GM19193 (cell line): ENCODE results near the gene MRPL27.

Experiments used
- POLR2A ChIP-seq: IDR thresholded peaks from 4 replicates; pipeline ENCODE4 v1.6.1; 2011; ENCODE audit not compliant: insufficient read depth, insufficient read length; ENCODE audit errors: extremely low read depth

Gene MRPL27

GRCh38 chr17:50354776-50355175 is 18.2 kb downstream of the MRPL27 start:
- no peak for TF ChIP-seq POLR2A

DNA sequence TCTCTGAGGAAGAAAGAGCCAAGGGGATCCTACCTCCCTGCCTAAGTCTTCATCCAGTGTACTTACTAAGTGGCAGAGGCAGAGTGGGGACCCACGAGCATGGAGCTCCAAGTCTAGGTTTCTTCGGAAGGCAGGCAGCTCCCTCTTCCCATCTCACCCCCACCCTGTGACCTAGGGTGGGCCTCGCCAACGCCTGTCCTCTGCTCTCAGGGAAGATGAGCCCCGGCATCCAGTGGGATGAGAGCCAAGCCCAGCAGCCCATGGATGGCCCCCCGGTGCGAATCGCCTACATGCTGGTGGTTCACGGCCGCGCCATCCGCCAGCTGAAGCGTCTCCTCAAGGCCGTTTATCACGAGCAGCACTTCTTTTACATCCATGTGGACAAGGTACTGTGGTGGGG is 18.8 kb downstream of the MRPL27 start:
- no peak for TF ChIP-seq POLR2A

GRCh38 chr17:50353600-50354195 is 19.3 kb downstream of the MRPL27 start:
- no peak for TF ChIP-seq POLR2A

GRCh38 chr17:50352693-50353599 is 20.0 kb downstream of the MRPL27 start:
- no peak for TF ChIP-seq POLR2A

DNA sequence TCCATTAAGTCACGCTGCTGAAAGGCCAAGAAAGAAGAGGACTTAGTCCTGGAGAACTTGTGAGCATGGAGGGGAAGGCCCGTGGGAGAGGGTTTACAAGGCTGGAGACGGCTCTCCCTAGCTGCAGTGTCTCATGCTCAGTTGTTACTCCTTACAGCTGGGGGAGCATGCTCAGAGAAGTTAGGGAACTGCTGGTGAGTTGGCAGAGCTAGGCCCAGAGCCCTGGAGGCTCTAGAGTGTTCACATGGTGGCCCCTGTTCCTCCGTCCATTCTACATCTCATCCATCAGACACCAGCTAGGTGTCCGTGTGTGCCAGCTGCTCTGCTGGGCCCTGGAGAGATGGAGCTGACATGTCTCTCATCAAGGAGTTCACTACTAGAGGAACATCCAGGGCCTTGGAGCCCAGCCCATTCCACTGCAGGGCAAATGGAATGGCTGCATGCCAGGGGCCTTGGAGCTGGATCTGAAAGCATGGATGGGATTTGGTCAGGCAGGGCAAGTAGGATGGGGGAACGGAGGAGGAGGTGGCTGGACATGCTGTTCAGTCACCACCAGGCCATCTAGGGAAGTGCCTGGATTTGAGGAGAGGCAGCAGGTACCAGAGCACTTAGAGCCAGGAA is 20.8 kb downstream of the MRPL27 start:
- TF ChIP-seq POLR2A: no peak

DNA sequence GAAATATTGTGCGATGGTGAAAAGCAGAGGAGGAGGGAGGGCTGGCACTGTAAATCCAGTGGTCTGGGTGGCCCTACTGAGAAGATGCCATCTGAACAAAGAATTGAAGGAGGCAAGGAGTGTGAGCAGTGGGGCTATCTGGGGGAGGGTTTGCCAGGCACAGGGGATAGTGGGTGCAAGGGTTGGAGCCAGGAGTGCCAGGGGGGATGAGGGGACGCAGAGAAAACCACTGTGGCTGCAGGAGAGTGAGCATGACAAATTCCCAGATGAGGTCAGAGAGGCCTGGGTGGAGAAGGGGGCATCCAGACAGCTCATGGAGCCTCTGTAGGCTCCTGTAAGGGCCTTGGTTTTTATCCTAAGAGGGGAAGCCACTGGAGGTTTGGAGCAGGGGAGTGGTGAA is 22.3 kb downstream of the MRPL27 start:
- TF ChIP-seq POLR2A: no peak

- TF ChIP-seq POLR2A: no peak
These were observed 23.8 kb downstream of the MRPL27 start for GRCh38 chr17:50349243-50349600.

DNA sequence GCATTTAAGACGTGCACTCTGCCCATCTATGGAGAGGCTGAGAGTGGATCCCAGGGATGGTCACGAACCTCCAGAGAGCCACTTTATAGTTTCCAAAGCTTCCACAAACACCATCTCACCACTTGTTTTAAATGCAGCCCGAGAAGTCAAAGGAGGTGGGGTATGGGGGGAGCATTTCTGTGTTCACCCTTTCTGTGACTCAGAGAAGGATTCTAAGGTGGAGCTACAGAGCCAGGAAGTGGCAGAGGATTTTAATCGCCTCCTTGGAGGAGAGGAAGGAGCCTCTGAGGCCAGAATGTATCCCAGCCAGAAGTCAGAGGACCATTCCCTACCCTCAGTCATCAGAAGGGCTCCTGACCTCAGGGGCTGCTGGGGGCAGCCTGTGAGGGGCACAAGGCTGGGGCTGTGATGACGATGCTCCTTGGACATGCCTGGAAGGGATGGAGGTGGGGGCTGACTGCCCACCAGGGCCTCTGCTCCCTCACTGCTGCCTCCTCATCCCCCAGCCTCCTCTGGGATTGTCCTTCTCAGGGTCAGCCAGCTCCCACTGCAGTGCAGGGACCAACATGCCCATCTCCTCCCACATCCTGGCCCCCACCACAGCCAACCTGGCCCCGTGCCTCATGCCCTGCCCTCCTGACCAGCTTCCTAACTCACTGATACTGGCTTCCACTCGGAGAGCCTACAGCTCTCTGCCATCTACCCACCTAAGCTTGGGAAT is 24.3 kb downstream of the MRPL27 start:
- no peak for TF ChIP-seq POLR2A

DNA sequence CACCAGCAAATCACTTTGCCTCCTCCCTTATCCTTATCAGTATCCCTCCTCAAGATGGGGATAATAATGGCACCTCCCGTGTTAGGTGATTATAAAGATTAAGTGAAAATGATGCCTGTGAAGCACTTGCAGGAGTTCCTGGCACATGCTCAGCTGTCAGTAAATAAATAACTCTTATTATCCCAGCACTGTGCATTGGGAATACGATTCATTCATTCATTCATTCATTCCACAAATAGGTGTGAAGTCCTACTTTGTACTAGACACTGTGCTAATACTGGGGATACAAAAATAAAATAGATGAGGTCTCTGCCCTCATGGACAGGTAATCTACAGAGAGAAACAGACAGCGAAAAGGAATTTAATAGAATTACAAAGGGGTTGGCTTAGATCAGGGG is 25.1 kb downstream of the MRPL27 start:
- no peak for TF ChIP-seq POLR2A

DNA sequence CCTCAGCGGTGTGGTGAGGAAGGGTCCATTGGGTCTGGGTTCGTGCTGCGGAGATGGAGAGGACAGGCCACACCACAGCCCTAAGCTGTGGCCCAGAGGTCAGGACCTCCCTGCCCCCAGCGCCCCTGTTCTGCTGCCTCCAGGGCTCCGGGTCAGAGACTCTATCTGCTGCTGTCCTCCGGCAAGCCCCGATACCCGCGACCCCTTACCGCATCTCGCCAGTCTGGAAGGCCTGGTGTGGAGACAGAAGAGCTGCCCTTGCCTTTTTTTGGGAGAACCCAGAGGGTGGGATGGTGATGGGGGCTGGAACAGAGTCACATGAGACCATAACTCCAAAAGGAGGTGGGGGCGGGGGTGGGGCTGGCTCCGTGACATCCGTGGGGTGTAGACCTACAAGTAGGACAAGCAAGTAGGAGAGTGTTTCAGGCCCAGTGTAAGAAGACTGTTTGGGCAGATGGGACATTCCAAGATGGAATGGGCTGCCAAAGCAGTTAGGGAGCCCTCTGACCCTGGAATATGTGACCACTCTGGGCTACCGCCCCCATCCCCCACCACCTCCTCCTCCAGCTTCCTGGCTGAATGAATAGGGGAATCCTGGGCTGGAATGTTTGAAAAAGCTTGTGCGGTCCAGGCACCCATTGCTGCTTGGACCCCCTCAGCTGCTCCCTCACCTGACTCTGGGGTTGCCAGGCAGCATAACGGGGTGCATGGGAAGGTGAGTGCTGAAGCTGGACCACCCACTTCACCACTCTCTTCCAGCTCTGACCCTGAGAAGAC is 25.7 kb downstream of the MRPL27 start:
- TF ChIP-seq POLR2A: no peak

GRCh38 chr17:50346313-50347116 is 26.5 kb downstream of the MRPL27 start:
- no peak for TF ChIP-seq POLR2A

- peak; percentile 74 for TF ChIP-seq POLR2A
These were observed 27.3 kb downstream of the MRPL27 start, which contains the start of gene XYLT2 for GRCh38 chr17:50345432-50346312. Gene XYLT2 (plus strand): TSS chr17:50346126. CDS start chr17:50346141, 15 bp downstream.
